Raji (cell line): ENCODE data around the gene LZTS3.

Experiments used
- POLR2A ChIP-seq: IDR thresholded peaks from 2 replicates; pipeline ENCODE4 v1.6.1; 2011; ENCODE audit warnings: low read depth, low read length, control low read depth; ENCODE audit not compliant: insufficient read depth

LZTS3 gene

GRCh38 chr20:3129094-3129493 is 44.3 kb downstream of the LZTS3 start:
- no peak for TF ChIP-seq POLR2A

- no peak for TF ChIP-seq POLR2A
Measured at GRCh38 chr20:3128275-3128984, 44.9 kb downstream of the LZTS3 start.

- no peak for TF ChIP-seq POLR2A
Measured at GRCh38 chr20:3126527-3126859, 46.9 kb downstream of the LZTS3 start.

- TF ChIP-seq POLR2A: no peak
Measured at GRCh38 chr20:3123542-3123941, 49.8 kb downstream of the LZTS3 start.

- no peak for TF ChIP-seq POLR2A
Measured at GRCh38 chr20:3121955-3122610, 51.3 kb downstream of the LZTS3 start.

DNA sequence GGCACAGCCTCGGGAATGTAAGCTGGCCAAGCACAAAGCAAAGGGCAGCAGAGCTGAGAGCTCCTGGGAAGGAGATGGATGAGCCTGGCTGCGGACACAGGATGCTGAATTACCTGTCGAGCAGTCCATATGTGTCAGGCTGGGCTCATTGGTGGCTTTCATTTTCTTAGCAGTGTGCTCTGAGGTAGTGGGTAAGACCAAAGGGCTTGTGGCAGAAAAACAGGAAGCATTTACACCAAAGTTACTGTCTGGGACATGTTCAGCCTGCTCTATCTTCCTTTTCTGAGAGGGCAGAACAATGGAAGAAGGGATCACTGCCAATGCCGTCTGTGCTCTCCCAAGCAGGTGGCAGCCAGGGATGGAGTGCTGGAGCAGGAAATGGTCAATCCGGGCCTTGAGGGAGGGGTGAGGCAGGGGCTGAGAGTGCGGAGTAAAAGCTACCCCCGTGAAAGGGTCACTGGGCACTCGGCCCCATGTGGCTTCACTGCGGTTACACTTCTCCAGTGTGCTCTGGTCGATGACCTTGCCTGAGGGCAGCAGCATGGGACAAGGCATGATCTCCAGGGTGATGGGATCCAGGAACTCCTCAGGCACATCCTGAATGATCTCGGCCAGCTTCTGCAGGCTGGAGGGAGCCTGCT is 52.0 kb downstream of the LZTS3 start:
- no peak for TF ChIP-seq POLR2A

- no peak for TF ChIP-seq POLR2A
Measured at GRCh38 chr20:3119044-3119443, 54.3 kb downstream of the LZTS3 start.

DNA sequence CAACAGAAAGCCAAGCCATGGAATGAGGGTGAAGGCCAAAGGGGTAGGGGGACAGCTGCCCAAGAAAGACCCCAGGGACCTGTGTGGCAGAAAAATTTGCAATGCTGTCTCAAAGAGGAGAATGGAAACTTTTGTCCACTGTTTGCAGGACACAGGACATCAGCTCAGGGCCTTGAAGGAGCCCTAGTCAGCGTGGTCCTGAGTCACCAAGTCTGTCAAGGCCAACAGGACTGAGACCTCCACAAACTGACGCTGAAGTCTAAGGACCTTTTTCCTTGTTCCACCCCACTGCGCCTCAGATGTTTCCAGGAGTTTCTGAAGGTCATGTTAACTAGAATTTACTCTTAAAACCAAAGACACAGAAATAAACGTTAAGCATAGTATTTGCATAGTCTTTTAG is 57.0 kb downstream of the LZTS3 start:
- no peak for TF ChIP-seq POLR2A

DNA sequence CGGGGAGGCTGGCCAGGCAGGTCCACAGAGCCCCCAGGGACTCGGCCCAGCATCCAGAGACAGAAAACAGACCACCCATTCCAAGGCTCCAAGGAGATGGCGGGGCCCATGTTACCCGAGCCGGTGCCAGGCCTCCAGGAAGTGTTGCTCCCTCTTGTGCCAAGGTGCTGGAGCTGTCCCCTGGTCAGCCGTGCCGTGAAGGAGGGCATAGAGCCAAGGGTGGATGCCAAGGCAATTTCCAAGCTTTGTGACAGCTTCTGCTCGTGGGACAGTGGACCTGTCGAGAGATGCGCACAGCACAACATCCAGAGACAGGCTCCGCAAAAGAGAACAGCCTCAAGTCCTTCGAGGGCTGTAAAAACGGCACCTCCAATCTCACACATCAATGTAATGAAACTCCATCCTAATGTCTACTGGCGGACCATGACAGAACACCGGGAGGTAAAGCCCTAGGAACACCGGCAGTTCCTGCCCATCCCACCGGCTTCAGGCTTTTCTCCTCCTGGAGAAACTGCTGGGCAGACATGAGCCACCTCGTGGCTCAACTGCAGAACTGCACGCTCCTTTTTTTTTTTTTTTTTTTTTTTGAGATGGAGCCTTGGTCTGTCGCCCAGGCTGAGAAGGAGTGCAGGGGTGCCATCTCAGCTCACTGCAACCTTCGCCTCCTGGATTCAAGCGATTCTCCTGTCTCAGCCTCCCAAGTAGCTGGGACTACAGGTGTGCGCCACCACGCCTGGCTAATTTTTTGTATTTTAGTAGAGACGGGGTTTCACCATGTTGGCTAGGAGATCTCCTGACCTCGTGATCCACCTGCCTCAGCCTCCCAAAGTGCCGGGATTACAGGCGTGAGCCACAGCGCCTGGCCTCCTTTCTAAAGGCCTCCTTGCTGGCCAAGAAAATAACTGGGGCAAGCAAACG is 57.9 kb downstream of the LZTS3 start:
- no peak for TF ChIP-seq POLR2A
